ENCODE measurements around the gene NKAIN2.

- no peak for TF ChIP-seq CTCF (IDR thresholded peaks at IDR 0.05)
- TF ChIP-seq POLR2A (IDR thresholded peaks at IDR 0.05): no peak
These were observed 515.7 kb downstream of the NKAIN2 start for GRCh38 chr6:124319410-124319809.

Data from thyroid gland (tissue), 4 donors.